Measurements from ENCODE around the gene SLC22A14.
"Not testable (repeated sequence)": the region's sequence is repeated elsewhere in the genome, so short reads cannot be mapped to it uniquely, and the experiment has no call there.

Gene SLC22A14

DNA sequence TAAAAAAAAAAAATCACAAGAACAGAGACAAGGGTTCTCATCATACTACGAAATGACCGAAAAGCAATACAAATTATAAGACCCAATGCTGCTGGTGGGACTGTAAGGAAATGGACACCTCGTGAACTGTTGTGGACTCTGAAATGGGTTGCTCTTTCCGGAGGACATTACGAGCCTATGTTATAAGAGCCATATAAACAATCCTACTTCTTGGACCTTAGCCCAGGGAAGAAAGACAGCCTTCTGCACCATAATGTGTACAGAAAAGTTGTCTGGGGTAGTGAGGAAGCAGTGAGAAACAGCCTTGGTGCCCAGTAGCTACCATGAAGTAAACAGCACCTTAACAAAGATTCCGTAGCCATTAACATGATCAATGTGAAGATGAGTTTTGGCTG is 2.7 kb downstream of the SLC22A14 start:
- Histone ChIP-seq H3K9me3 (ENCODE audit: low read length) (no peaks in the 10 kb centered on the region), H3K4me3 (ENCODE audit: low read depth, low read length, poor library complexity, severe bottlenecking) (no peak overlapping the region), H3K9ac (ENCODE audit: low read length) (no peak overlapping the region), H3K79me2 (ENCODE audit: insufficient read depth, low read length) (no peaks in the 10 kb centered on the region), H3K4me1 (ENCODE audit: insufficient read depth, low read length, severe bottlenecking) (no peaks in the 10 kb centered on the region), H2AFZ (ENCODE audit: low read length) (no peak overlapping the region), H3F3A (ENCODE audit: insufficient read depth, low read length) (no peaks in the 10 kb centered on the region), H3K4me2 (ENCODE audit: low read length) (no peak overlapping the region), H4K20me1 (ENCODE audit: insufficient read depth, low read length) (no peaks in the 10 kb centered on the region), H3K27me3 (ENCODE audit: insufficient read depth, low read length) (no peaks in the 10 kb centered on the region), H3K9me2 (ENCODE audit: low read depth, low read length) (no peaks in the 10 kb centered on the region), H3K36me3 (ENCODE audit: insufficient read depth, low read length) (no peaks in the 10 kb centered on the region), H3K27ac (ENCODE audit: low read depth, low read length, poor library complexity, severe bottlenecking) (no peak overlapping the region)
- TF ChIP-seq, protein P1, sequence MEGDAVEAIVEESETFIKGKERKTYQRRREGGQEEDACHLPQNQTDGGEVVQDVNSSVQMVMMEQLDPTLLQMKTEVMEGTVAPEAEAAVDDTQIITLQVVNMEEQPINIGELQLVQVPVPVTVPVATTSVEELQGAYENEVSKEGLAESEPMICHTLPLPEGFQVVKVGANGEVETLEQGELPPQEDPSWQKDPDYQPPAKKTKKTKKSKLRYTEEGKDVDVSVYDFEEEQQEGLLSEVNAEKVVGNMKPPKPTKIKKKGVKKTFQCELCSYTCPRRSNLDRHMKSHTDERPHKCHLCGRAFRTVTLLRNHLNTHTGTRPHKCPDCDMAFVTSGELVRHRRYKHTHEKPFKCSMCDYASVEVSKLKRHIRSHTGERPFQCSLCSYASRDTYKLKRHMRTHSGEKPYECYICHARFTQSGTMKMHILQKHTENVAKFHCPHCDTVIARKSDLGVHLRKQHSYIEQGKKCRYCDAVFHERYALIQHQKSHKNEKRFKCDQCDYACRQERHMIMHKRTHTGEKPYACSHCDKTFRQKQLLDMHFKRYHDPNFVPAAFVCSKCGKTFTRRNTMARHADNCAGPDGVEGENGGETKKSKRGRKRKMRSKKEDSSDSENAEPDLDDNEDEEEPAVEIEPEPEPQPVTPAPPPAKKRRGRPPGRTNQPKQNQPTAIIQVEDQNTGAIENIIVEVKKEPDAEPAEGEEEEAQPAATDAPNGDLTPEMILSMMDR (IDR thresholded peaks at IDR 0.05; ENCODE audit: low read length) = no peak
- no peak for TF ChIP-seq EZH2 (IDR thresholded peaks at IDR 0.05; ENCODE audit: borderline replicate concordance, low read length)

DNA sequence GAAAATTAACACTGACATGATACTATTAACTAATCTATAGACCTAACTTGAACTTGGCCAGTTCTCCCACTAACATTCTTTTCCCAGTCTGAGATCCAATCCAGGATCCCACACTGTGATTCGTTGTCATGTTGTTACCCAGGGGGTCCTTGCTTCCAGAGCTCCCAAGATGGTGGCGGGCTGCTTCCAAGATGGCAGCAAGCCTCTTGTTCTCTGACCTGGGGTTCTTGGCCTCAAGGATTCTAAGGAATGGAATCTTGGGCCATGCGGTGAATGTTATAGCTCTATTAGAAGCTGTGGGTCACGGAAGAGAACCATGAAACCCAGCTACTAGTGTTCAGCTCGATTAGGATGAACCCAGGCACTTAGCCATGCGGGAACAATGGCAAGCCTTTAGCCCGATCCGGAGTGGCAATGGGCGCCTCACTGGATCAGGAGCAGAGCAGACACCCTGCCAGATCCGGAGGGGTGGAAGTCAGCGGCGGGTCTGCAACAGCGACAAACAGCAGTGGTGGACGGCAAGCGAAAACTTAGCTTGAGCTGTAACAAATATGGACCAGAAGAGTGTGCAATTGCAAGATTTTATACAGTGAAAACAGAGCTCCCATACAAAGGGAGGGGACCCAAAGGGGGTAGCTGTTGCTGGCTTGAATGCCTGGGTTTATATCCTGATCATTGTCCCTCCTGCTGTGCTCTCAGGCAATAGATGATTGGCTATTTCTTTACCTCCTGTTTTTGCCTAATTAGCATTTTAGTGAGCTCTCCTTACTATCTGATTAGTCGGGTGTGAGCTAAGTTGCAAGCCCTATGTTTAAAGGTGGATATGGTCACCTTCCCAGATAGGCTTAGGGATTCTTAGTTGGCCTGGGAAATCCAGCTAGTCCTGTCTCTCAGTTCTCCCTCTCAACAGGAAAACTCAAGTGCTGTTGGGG is 7.5 kb downstream of the SLC22A14 start:
- not testable (repeated sequence) for H3K27me3 ChIP-seq (ENCODE audit: insufficient read depth, low read length); H3K9me2 ChIP-seq (ENCODE audit: low read depth, low read length); H3K4me1 ChIP-seq (ENCODE audit: insufficient read depth, low read length, severe bottlenecking); H4K20me1 ChIP-seq (ENCODE audit: insufficient read depth, low read length); H2AFZ ChIP-seq (ENCODE audit: low read length); H3K27ac ChIP-seq (ENCODE audit: low read depth, low read length, poor library complexity, severe bottlenecking); H3K4me2 ChIP-seq (ENCODE audit: low read length); H3K9me3 ChIP-seq (ENCODE audit: low read length); H3F3A ChIP-seq (ENCODE audit: insufficient read depth, low read length); H3K79me2 ChIP-seq (ENCODE audit: insufficient read depth, low read length); H3K4me3 ChIP-seq (ENCODE audit: low read depth, low read length, poor library complexity, severe bottlenecking); H3K36me3 ChIP-seq (ENCODE audit: insufficient read depth, low read length); H3K9ac ChIP-seq (ENCODE audit: low read length)

GRCh38 chr3:38297053-38297452 is 15.0 kb downstream of the SLC22A14 start:
- H3F3A ChIP-seq (ENCODE audit: insufficient read depth, low read length); H3K4me1 ChIP-seq (ENCODE audit: insufficient read depth, low read length, severe bottlenecking); H3K36me3 ChIP-seq (ENCODE audit: insufficient read depth, low read length); H2AFZ ChIP-seq (ENCODE audit: low read length); H3K27me3 ChIP-seq (ENCODE audit: insufficient read depth, low read length); H4K20me1 ChIP-seq (ENCODE audit: insufficient read depth, low read length); H3K9me2 ChIP-seq (ENCODE audit: low read depth, low read length); H3K9ac ChIP-seq (ENCODE audit: low read length); H3K4me3 ChIP-seq (ENCODE audit: low read depth, low read length, poor library complexity, severe bottlenecking); H3K9me3 ChIP-seq (ENCODE audit: low read length); H3K4me2 ChIP-seq (ENCODE audit: low read length); H3K79me2 ChIP-seq (ENCODE audit: insufficient read depth, low read length); H3K27ac ChIP-seq (ENCODE audit: low read depth, low read length, poor library complexity, severe bottlenecking): not testable (repeated sequence)

DNA sequence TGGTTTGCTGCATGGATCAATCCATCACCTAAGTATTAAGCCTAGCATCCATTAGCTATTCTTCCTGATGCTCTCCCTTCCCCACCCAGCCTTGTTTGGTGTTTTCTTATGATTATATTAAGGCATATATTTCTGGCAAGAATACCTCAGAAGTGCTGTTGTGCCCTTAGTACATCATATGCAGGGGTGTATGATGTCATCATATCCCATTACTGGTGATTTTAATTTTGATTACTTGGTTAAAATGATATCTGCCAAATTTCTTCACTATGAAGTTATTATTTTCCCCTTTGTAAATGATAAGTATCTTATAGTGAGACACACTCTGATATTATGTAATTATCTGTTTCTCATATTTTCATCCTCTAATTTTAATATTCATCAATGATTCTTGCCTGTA is 15.4 kb downstream of the SLC22A14 start:
- no peaks in the 10 kb centered on the region for H3K9me3 ChIP-seq (ENCODE audit: low read length)
- H3K9ac ChIP-seq (ENCODE audit: low read length) = no peak overlapping the region
- no peaks in the 10 kb centered on the region for H3F3A ChIP-seq (ENCODE audit: insufficient read depth, low read length)
- H4K20me1 ChIP-seq (ENCODE audit: insufficient read depth, low read length) = no peaks in the 10 kb centered on the region
- H3K27ac ChIP-seq (ENCODE audit: low read depth, low read length, poor library complexity, severe bottlenecking) = no peak overlapping the region
- no peaks in the 10 kb centered on the region for H3K79me2 ChIP-seq (ENCODE audit: insufficient read depth, low read length)
- no peak overlapping the region for H2AFZ ChIP-seq (ENCODE audit: low read length)
- no peaks in the 10 kb centered on the region for H3K4me1 ChIP-seq (ENCODE audit: insufficient read depth, low read length, severe bottlenecking)
- H3K27me3 ChIP-seq (ENCODE audit: insufficient read depth, low read length) = no peaks in the 10 kb centered on the region
- H3K9me2 ChIP-seq (ENCODE audit: low read depth, low read length) = no peaks in the 10 kb centered on the region
- H3K36me3 ChIP-seq (ENCODE audit: insufficient read depth, low read length) = no peaks in the 10 kb centered on the region
- no peak overlapping the region for H3K4me2 ChIP-seq (ENCODE audit: low read length)
- H3K4me3 ChIP-seq (ENCODE audit: low read depth, low read length, poor library complexity, severe bottlenecking) = no peak overlapping the region
- TF ChIP-seq, protein P1 (IDR thresholded peaks at IDR 0.05; ENCODE audit: low read length) = no peak
- TF ChIP-seq EZH2 (IDR thresholded peaks at IDR 0.05; ENCODE audit: borderline replicate concordance, low read length) = no peak

All from OCI-LY1 (cell line).